Kidney epithelial cell (primary cell): ENCODE measurements around the gene KCNJ11. TPM values are rescaled to one million over a fixed set of nuclear protein-coding genes. Genes with fewer than 3 reads are reported as not detected.

Experiments
- DNase-seq: peaks from one replicate; pipeline ENCODE4 v3.0.0-alpha.2; 2010; ENCODE audit warnings: low read depth
- H3K27me3 ChIP-seq: 2 replicates; pipeline ENCODE4 v1.6.0; 2011; ENCODE audit warnings: low read length; ENCODE audit not compliant: control insufficient read depth, insufficient read depth
- H3K36me3 ChIP-seq: 2 replicates; pipeline ENCODE4 v1.5.1; 2011; ENCODE audit warnings: low read length; ENCODE audit not compliant: control insufficient read depth, insufficient read depth
- H3K4me3 ChIP-seq: 2 replicates; pipeline ENCODE4 v1.5.1; 2011; ENCODE audit warnings: low read depth, mild to moderate bottlenecking, control low read depth, low read length
- total RNA-seq: library from RNA; depleted of rRNA; stranded (reverse); fragments of >200 nt; gene quantifications from 2 replicates; pipeline ENCODE4 v1.2.3, GENCODE V29; 2015
- TF ChIP-seq, protein P1 (sequence below): IDR thresholded peaks from 2 replicates; pipeline ENCODE4 v1.5.1; 2011; ENCODE audit warnings: mild to moderate bottlenecking, moderate library complexity, low read length, control low read depth, inconsistent platforms; ENCODE audit not compliant: insufficient read depth, poor library complexity, severe bottlenecking

Gene KCNJ11
- total RNA-seq = 1.2 and 1.3 TPM in 2 replicates

DNA sequence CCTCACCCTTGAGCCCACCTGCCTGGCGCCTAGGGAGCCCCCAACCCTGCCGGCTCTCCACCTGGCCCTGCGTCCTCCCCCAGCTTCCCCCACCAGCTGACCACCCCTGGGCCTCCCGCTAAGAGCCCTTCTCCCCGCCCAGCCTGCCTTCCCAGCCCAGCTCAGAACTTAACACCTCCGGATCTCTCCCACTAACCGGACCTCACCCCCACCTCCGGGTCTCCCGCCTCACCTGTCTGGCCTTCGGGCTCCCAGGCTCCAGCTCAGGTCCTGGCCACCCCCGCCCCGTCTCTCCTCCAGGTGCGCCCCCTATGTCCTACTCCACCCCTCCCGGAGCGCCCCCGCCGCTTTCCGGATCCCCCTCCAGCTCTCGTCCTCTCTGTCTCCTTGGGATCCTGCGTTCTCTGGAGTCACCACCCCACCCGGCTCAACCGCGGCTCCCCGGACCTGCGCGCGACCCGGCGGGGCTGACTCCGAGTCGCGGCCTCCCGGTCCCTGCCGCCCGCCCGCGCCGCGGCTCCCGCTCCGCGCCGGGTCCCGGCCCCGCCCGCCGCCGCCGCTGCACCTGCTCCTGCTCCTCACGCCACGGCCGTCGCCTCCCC is at the start of gene KCNJ11:
Gene KCNJ11, minus strand, starts transcription at position 51 of the 602 bp plus-strand sequence. CDS start 568 bp downstream, outside the sequence.
- TF ChIP-seq, protein P1, sequence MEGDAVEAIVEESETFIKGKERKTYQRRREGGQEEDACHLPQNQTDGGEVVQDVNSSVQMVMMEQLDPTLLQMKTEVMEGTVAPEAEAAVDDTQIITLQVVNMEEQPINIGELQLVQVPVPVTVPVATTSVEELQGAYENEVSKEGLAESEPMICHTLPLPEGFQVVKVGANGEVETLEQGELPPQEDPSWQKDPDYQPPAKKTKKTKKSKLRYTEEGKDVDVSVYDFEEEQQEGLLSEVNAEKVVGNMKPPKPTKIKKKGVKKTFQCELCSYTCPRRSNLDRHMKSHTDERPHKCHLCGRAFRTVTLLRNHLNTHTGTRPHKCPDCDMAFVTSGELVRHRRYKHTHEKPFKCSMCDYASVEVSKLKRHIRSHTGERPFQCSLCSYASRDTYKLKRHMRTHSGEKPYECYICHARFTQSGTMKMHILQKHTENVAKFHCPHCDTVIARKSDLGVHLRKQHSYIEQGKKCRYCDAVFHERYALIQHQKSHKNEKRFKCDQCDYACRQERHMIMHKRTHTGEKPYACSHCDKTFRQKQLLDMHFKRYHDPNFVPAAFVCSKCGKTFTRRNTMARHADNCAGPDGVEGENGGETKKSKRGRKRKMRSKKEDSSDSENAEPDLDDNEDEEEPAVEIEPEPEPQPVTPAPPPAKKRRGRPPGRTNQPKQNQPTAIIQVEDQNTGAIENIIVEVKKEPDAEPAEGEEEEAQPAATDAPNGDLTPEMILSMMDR = no peak
- no peak for DNase-seq
- H3K27me3 ChIP-seq = peaks cover 17% of the 10 kb centered on the region
- no peaks in the 10 kb centered on the region for H3K36me3 ChIP-seq
- peak within 1 kb of the TSS; percentile 47 for H3K4me3 ChIP-seq

DNA sequence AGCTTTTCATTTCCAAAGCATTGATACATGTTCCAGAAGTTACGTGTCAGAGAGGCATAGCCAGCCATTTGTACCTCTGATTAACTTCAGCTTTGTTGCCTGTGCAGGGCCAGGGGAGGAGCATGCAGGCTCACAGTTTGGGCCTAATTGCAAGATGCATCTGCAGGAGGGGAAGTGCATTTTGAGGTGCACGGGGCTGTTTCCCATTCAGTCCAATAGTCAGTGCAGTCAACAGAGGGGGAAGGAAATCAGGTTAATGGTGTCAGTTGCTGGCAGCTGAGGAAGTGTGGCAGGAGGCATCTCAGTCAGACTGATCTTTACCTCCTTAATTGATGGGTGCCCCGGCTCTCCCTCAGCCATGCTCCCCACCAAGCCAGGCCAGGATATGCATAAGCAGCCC is 48.9 kb upstream of the KCNJ11 start:
- TF ChIP-seq, protein P1 = no peak
- Histone ChIP-seq H3K36me3 (no peaks in the 10 kb centered on the region), H3K27me3 (peaks cover 9% of the 10 kb centered on the region)

DNA sequence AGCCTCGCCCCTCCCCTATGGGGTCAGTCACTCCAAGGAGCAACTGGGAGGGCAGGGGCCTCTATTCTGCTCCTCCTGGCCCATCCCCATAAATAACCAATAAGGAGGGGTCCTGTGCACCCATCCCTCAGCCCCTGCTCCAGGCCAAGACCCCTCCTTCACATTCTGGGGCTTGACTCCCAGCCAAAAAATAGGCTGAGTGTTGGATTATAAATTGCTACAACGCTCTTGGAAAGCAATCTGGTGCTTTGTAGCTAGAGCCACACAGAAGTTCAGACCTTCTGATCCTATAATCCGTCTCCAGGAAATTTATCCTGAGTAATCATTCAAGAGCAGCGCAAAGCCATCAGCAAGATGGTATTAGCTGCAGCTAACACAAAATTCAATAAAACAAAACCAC is 45.6 kb upstream of the KCNJ11 start:
- TF ChIP-seq, protein P1 = no peak
- Histone ChIP-seq H3K36me3 (no peaks in the 10 kb centered on the region), H3K27me3 (peaks cover 2% of the 10 kb centered on the region), H3K4me3 (no peak overlapping the region)
- DNase-seq = no peak

More for the DNA sequence above, 48.9 kb upstream of the KCNJ11 start:
- H3K4me3 ChIP-seq = no peak overlapping the region
- no peak for DNase-seq

DNA sequence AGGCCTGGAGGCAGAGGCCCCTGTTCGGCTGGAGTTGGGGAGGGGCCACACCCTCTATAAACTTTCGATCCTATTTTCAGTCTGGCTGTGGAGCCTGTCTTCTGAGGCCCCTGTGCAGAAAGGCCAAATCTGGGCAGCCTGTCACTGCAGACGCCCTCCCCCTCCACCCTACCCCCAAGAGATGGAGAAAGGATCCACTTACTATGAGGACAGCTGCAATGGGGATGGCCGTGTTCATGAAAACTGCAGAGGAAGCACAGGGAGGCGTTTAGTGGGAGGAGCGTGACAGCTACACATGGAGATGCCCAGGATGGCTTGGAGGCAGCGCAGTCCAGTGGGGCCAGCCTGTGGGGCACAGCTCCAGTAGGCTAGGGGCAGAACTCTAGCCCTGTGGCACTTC is 43.5 kb upstream of the KCNJ11 start:
- no peak overlapping the region for H3K4me3 ChIP-seq
- TF ChIP-seq, protein P1 = no peak
- H3K36me3 ChIP-seq = no peaks in the 10 kb centered on the region
- peaks cover 2% of the 10 kb centered on the region for H3K27me3 ChIP-seq
- no peak for DNase-seq

DNA sequence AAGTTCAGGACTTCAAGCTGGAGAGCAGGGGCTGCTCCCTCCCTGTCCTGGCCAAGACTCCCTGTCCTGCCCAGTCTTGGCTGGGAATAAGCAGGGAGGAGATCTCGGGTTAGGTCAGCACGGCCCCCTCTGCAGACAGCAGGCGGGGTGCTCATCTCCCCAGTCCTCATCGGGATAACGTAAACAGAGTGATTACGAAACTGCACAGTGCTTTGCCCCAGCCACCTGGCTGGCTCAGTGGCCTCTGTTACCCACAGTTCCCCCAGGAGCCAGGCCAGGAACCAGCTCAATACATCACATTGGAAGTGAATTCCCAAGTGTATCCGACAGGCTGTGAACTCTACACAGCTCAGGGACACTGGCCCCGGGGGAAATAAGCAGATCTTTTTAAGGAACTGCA is 42.7 kb upstream of the KCNJ11 start:
- peaks cover 2% of the 10 kb centered on the region for H3K27me3 ChIP-seq
- H3K4me3 ChIP-seq = no peak overlapping the region
- TF ChIP-seq, protein P1 = no peak
- DNase-seq = no peak
- H3K36me3 ChIP-seq = no peaks in the 10 kb centered on the region

DNA sequence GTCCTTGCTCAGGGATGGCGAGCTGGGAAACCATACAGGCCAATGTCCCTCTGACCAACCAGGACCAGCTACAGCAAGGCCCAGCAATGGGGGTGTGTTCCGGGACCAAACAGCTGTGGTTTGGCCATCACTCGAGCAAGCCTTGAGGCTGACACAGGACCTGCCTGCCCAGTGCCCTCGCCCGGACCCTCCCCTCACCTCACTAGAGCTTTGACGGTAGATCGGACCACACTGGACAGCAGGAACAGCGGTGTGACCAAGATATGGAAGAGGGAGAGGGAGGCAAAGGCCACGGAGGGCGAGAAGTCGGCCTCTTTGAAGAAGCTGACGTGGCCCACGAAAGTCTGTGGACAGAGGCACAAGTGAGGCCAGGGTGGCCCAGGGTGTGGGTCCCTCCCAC is 42.2 kb upstream of the KCNJ11 start:
- H3K27me3 ChIP-seq = peaks cover 2% of the 10 kb centered on the region
- H3K4me3 ChIP-seq = no peak overlapping the region
- no peak for DNase-seq
- TF ChIP-seq, protein P1 = no peak
- no peaks in the 10 kb centered on the region for H3K36me3 ChIP-seq
